SH-SY5Y (cell line): ENCODE data around the gene LPGAT1.

Experiments
- GATA2 ChIP-seq: IDR thresholded peaks from 2 replicates; pipeline ENCODE4 v1.6.1; 2011; ENCODE audit warnings: mild to moderate bottlenecking, low read depth, low read length
- GATA3 ChIP-seq: IDR thresholded peaks from 2 replicates; pipeline ENCODE4 v1.6.1; 2011; ENCODE audit warnings: low read depth, mild to moderate bottlenecking, low read length, moderate library complexity

GRCh38 chr1:211876851-211877590, 46.5 kb upstream of the LPGAT1 start:
- TF ChIP-seq GATA3: no peak
- TF ChIP-seq GATA2: no peak
